Measurements from ENCODE around the gene ZNF341. TPM values are rescaled to one million over a fixed set of nuclear protein-coding genes. Genes with fewer than 3 reads are reported as not detected.

Gene ZNF341
- total and polyA plus RNA-seq, 9 of the 15 experiments (the other 6 are each of a cell fraction or from before 2014, with no cell fraction given): 0.08 to 2.6 (median 1.0) TPM

GRCh38 chr20:33688938-33689424 lies 42.8 kb upstream of the ZNF341 start (continued):
- TF ChIP-seq E4F1 (CRISPR knock-in tag; IDR thresholded peaks at IDR 0.05; ENCODE audit: borderline replicate concordance) (no peak), NFIC (IDR thresholded peaks at IDR 0.05) (peak; percentile 84), RUNX1 (IDR thresholded peaks at IDR 0.05; ENCODE audit: low read depth) (no peak), ERF (CRISPR knock-in tag; IDR thresholded peaks at IDR 0.05) (no peak), ZNF143 (CRISPR knock-in tag; IDR thresholded peaks at IDR 0.05) (no peak), ZNF347 (CRISPR knock-in tag; IDR thresholded peaks at IDR 0.05; ENCODE audit: low read depth) (no peak), SMAD2 (IDR thresholded peaks at IDR 0.05; ENCODE audit: low read depth, low read length) (no peak), ZNF695 (CRISPR knock-in tag; IDR thresholded peaks at IDR 0.05) (no peak), ZNF146 (CRISPR knock-in tag; IDR thresholded peaks at IDR 0.05; ENCODE audit: unreplicated experiment) (no peak), STAT5B (CRISPR knock-in tag; IDR thresholded peaks at IDR 0.05) (no peak), HDAC8 (tag; IDR thresholded peaks at IDR 0.05) (no peak), ZNF655 (CRISPR knock-in tag; IDR thresholded peaks at IDR 0.05) (no peak), RBM39 (optimal IDR thresholded peaks at IDR 0.05; ENCODE audit: low read depth, low read length) (no peak), ZNF76 (CRISPR knock-in tag; IDR thresholded peaks at IDR 0.05; ENCODE audit: borderline replicate concordance) (no peak), SIRT6 (IDR thresholded peaks at IDR 0.05; ENCODE audit: low read depth, low read length) (no peak), ZBTB26 (CRISPR knock-in tag; IDR thresholded peaks at IDR 0.05) (no peak), ELF1 (tag; IDR thresholded peaks at IDR 0.05) (no peak), TBL1XR1 (IDR thresholded peaks at IDR 0.05; ENCODE audit: low read length in 2 of 2) (peak; percentile 32 to 94; a peak in 2 of 4 replicates), VEZF1 (CRISPR knock-in tag; IDR thresholded peaks at IDR 0.05) (no peak), TBP (optimal IDR thresholded peaks at IDR 0.05; ENCODE audit: low read depth, low read length) (no peak), TCF7 (IDR thresholded peaks at IDR 0.05; ENCODE audit: borderline replicate concordance) (peak; percentile 73; the same call in 1 of the 2 replicates), NONO (IDR thresholded peaks at IDR 0.05; ENCODE audit: low read depth in 2 of 2, low read length in 1 of 2) (peak in 1 of 2 experiments; percentile 42; a peak in 1 of 4 replicates), PRPF4 (IDR thresholded peaks at IDR 0.05; ENCODE audit: insufficient read depth, low read depth, low read length, poor library complexity, severe bottlenecking) (no peak), ZNF561 (CRISPR knock-in tag; conservative IDR thresholded peaks at IDR 0.05) (no peak)

All from K562 (cell line).